ENCODE results near the gene LIG3.

Gene LIG3

DNA sequence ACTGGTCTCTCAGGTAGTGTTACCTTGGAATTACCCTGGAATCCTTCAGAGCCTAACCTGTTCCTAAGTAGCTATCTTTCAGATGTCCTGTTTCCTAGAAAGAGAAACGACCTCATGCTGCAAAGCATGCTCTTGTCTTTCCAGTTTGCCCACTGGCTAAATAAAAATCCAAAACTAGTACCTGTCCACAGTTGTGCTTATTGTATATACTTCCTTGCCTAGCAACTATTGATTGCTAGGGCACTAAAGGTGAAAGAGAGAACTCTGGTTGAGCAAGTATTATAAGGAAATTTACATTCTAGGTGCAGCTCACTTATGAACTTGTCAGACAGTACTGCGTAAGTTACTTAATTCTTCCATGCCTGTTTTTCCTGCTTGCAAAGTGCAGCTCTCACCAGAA, 38.5 kb downstream of the LIG3 start:
- H3K36me3 ChIP-seq (ENCODE audit: control insufficient read depth, low read length) = no peaks in the 10 kb centered on the region
- no peaks in the 10 kb centered on the region for H3K79me2 ChIP-seq (ENCODE audit: control insufficient read depth, low read length)
- no peak overlapping the region for H3K4me3 ChIP-seq (ENCODE audit: low read length)
- no peaks in the 10 kb centered on the region for H3K9me2 ChIP-seq (replicated peaks; ENCODE audit: control insufficient read depth, low read length)
- no peaks in the 10 kb centered on the region for H3F3A ChIP-seq (ENCODE audit: control insufficient read depth, insufficient read depth)
- H3K9me3 ChIP-seq (ENCODE audit: control insufficient read depth, insufficient read depth, low read length) = no peaks in the 10 kb centered on the region
- H3K27me3 ChIP-seq (ENCODE audit: control insufficient read depth, low read length) = no peaks in the 10 kb centered on the region
- no peak overlapping the region for H3K4me2 ChIP-seq (ENCODE audit: low read length)
- peaks cover 10% of the 10 kb centered on the region for H3K4me1 ChIP-seq (ENCODE audit: control insufficient read depth, low read length)
- no peak overlapping the region for H3K27ac ChIP-seq (ENCODE audit: low read depth, low read length)
- TF ChIP-seq CTCF (IDR thresholded peaks at IDR 0.05; ENCODE audit: low read depth, low read length, poor library complexity, severe bottlenecking) (no peak), EZH2phosphoT487 (IDR thresholded peaks at IDR 0.05; ENCODE audit: borderline replicate concordance, low read length) (no peak)
- no peaks in the 10 kb centered on the region for H4K20me1 ChIP-seq (ENCODE audit: control insufficient read depth, insufficient read depth, low read depth, low read length)

- H3K79me2 ChIP-seq (ENCODE audit: control insufficient read depth, low read length) = no peaks in the 10 kb centered on the region
- no peaks in the 10 kb centered on the region for H3K36me3 ChIP-seq (ENCODE audit: control insufficient read depth, low read length)
- no peaks in the 10 kb centered on the region for H4K20me1 ChIP-seq (ENCODE audit: control insufficient read depth, insufficient read depth, low read depth, low read length)
- no peak overlapping the region for H3K27ac ChIP-seq (ENCODE audit: low read depth, low read length)
- no peaks in the 10 kb centered on the region for H3F3A ChIP-seq (ENCODE audit: control insufficient read depth, insufficient read depth)
- no peaks in the 10 kb centered on the region for H3K9me2 ChIP-seq (replicated peaks; ENCODE audit: control insufficient read depth, low read length)
- TF ChIP-seq CTCF (IDR thresholded peaks at IDR 0.05; ENCODE audit: low read depth, low read length, poor library complexity, severe bottlenecking) = no peak
- no peak for TF ChIP-seq EZH2phosphoT487 (IDR thresholded peaks at IDR 0.05; ENCODE audit: borderline replicate concordance, low read length)
- no peak overlapping the region for H3K4me3 ChIP-seq (ENCODE audit: low read length)
- no peaks in the 10 kb centered on the region for H3K27me3 ChIP-seq (ENCODE audit: control insufficient read depth, low read length)
- H3K4me2 ChIP-seq (ENCODE audit: low read length) = no peak overlapping the region
- H3K9me3 ChIP-seq (ENCODE audit: control insufficient read depth, insufficient read depth, low read length) = no peaks in the 10 kb centered on the region
- H3K4me1 ChIP-seq (ENCODE audit: control insufficient read depth, low read length) = peaks cover 10% of the 10 kb centered on the region
Observed at GRCh38 chr17:35019386-35020179, 39.3 kb downstream of the LIG3 start.

DNA sequence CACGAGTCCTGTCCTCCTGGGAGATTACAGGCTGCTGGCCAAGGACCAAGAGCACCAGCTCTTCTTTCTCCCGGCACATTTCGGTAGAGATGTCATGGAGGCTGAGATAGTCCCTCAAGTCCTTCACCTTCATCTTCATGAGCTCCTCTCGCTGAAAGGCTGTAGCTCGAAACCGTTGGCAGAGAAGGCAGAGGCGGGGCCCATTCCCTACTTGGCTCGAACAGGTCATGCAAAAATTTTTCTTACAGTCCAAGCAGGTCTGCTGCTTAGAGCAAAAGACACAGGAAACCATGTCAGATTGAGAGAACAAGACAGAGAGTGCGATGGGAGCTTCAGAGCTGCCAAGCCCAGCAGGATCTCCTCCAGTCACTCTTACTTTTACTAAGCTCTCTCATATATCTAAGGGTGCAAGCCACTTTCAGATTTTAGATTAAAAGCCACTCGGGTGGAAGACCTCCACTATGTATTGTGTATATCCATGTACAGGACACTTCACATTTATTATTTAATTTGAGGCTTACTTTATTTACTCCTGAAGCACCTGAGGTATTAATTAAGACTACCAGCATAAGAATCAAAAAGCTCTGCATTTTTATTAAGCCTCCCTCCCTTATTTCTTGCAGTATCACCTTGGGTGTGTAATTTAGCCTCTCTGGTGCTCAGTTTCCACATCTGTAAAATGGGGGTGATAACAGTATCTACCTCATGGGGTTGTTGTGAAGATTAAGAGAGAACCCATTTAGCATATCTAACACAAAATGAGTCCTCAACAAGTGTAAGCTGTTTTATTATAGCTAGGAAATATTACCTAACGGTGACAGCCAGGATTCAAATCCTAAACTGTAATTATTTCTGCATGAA, 41.4 kb downstream of the LIG3 start:
- Histone ChIP-seq H4K20me1 (ENCODE audit: control insufficient read depth, insufficient read depth, low read depth, low read length) (no peaks in the 10 kb centered on the region), H3K9me2 (replicated peaks; ENCODE audit: control insufficient read depth, low read length) (no peaks in the 10 kb centered on the region), H3K27ac (ENCODE audit: low read depth, low read length) (no peak overlapping the region), H3F3A (ENCODE audit: control insufficient read depth, insufficient read depth) (no peaks in the 10 kb centered on the region), H3K79me2 (ENCODE audit: control insufficient read depth, low read length) (no peaks in the 10 kb centered on the region), H3K27me3 (ENCODE audit: control insufficient read depth, low read length) (no peaks in the 10 kb centered on the region), H3K36me3 (ENCODE audit: control insufficient read depth, low read length) (no peaks in the 10 kb centered on the region), H3K9me3 (ENCODE audit: control insufficient read depth, insufficient read depth, low read length) (no peaks in the 10 kb centered on the region), H3K4me3 (ENCODE audit: low read length) (no peak overlapping the region), H3K4me2 (ENCODE audit: low read length) (no peak overlapping the region), H3K4me1 (ENCODE audit: control insufficient read depth, low read length) (peaks cover 10% of the 10 kb centered on the region)
- TF ChIP-seq EZH2phosphoT487 (IDR thresholded peaks at IDR 0.05; ENCODE audit: borderline replicate concordance, low read length) = no peak
- TF ChIP-seq CTCF (IDR thresholded peaks at IDR 0.05; ENCODE audit: low read depth, low read length, poor library complexity, severe bottlenecking) = no peak
